ENCODE data around the gene GPC4.

DNA sequence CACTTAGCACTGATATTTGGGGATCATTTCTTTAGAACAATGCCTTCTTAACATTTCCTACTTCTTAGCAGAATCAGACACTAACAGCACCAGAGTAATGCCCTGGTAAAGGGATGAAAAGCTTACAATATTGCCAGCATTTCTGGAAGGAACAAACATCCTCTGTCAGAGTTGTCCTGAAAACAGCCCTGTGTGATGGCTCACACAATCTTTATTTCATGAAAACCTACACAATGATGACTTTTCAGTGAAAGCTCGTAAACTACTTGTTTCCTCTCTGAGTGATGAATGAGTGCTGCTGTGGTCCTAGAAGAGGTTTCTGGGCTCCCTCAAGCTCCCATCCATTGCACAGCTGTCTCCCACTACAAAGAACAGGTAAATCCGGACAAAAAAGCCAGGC is 52.8 kb downstream of the GPC4 start:
- TF ChIP-seq CREB1 (IDR thresholded peaks at IDR 0.05; ENCODE audit: low read depth) (no peak), YY1 (IDR thresholded peaks at IDR 0.05; ENCODE audit: low read depth) (no peak)

All from Ishikawa (cell line).